ENCODE results near the gene C20orf141.
A peak's percentile ranks its signal among the peaks of the same experiment; 100 is the strongest.
"Not testable (repeated sequence)": the region's sequence is repeated elsewhere in the genome, so short reads cannot be mapped to it uniquely, and the experiment has no call there.

C20orf141 gene

DNA sequence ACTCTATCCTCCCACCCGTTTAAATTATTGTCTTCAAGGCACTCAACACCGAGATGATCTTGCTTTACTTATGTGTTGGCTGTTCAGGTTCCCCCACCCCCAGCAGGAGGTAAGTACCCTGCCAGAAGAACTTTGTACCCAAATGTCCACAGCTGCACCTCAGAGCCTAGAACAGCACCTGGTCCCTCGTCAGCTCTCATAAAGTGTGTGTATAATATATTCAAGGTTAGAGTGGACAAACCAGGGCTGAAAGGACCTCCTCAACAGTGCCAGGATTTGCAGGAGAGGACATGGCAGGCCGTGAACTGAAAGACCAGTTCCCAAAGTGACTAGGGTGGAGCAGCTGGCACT is 8.5 kb upstream of the C20orf141 start:
- no peak overlapping the region for H3K18ac ChIP-seq (ENCODE audit: low read length)
- H3K27ac ChIP-seq (ENCODE audit: low read depth, low read length) = no peak overlapping the region
- no peak overlapping the region for H3K9ac ChIP-seq (ENCODE audit: low read length)
- H4K8ac ChIP-seq (ENCODE audit: low read depth, low read length) = no peak overlapping the region
- no peak overlapping the region for H3K4me2 ChIP-seq (ENCODE audit: low read length)
- no peaks in the 10 kb centered on the region for H3K79me1 ChIP-seq (ENCODE audit: low read length)
- peaks cover 54% of the 10 kb centered on the region for H3K27me3 ChIP-seq (ENCODE audit: insufficient read depth, low read length, poor library complexity)
- no peak overlapping the region for H3K4me3 ChIP-seq (ENCODE audit: low read length)
- H3K79me2 ChIP-seq (ENCODE audit: control insufficient read depth, insufficient read depth, low read length) = no peaks in the 10 kb centered on the region
- no peak overlapping the region for H3K56ac ChIP-seq (ENCODE audit: low read length)
- H3K23ac ChIP-seq (ENCODE audit: low read length) = no peak overlapping the region
- H2BK120ac ChIP-seq (ENCODE audit: low read depth, low read length) = no peak overlapping the region
- no CpG with 5 or more reads among the region's 4 CpGs for WGBS (ENCODE audit: extremely low coverage, insufficient coverage, low lambda C conversion rate)
- DNase-seq = no peak
- H3K36me3 ChIP-seq (ENCODE audit: control insufficient read depth, insufficient read depth, low read length) = no peaks in the 10 kb centered on the region
- H3K4me1 ChIP-seq (ENCODE audit: control insufficient read depth, low read depth, low read length) = no peaks in the 10 kb centered on the region
- no peak overlapping the region for H2AK5ac ChIP-seq (ENCODE audit: low read length)
- no peak overlapping the region for H2BK5ac ChIP-seq (ENCODE audit: low read length)
- no peak overlapping the region for H4K5ac ChIP-seq (ENCODE audit: low read length)
- no peak overlapping the region for H3K4ac ChIP-seq (ENCODE audit: low read depth, low read length)
- H2BK15ac ChIP-seq (replicated peaks; ENCODE audit: low read depth) = no peak overlapping the region

DNA sequence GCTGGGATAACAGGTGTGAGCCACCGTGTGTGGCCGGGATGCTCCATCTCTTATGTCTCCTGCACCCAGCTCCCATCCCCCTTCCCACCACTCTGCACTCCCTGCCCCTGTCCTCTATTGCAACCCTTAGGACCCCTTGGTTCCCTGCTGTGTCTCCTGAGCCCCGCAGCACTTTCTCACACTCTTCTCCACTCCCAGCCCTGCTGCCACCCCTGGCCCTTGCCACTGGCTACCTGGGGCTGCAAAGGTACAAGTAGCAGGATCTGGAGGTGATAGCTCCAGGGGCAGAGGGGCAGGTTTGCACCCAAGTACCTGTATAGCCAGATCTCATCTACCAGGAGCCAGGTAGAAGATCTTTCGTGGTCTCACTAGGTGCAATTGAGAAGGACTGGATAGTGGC is 7.8 kb upstream of the C20orf141 start:
- DNase-seq = no peak
- no peak overlapping the region for H3K4me3 ChIP-seq (ENCODE audit: low read length)
- H3K79me1 ChIP-seq (ENCODE audit: low read length) = no peaks in the 10 kb centered on the region

DNA sequence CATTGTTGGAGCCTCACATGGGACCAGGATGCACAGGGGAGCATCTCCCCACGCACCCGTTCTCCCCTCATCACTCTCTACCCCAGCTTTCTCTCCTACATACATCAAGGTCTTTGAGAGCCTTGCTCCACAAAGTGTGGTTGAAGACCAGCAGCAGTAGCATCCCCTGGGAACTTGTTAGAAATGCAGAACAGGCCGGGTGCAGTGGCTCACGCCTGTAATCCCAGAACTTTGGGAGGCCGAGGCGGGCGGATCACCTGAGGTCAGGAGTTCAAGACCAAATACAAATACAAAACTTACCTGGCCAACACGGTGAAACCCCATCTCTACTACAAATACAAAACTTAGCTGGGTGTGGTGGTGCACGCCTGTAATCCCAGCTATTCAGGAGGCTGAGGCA is 6.9 kb upstream of the C20orf141 start:
- not testable (repeated sequence) for H3K4me2 ChIP-seq (ENCODE audit: low read length); H3K36me3 ChIP-seq (ENCODE audit: control insufficient read depth, insufficient read depth, low read length); H3K79me1 ChIP-seq (ENCODE audit: low read length); H2AK5ac ChIP-seq (ENCODE audit: low read length); H2BK120ac ChIP-seq (ENCODE audit: low read depth, low read length); DNase-seq; H3K4me1 ChIP-seq (ENCODE audit: control insufficient read depth, low read depth, low read length); H3K79me2 ChIP-seq (ENCODE audit: control insufficient read depth, insufficient read depth, low read length); H4K8ac ChIP-seq (ENCODE audit: low read depth, low read length); H3K4ac ChIP-seq (ENCODE audit: low read depth, low read length); H3K4me3 ChIP-seq (ENCODE audit: low read length); H2BK15ac ChIP-seq (replicated peaks; ENCODE audit: low read depth); H4K5ac ChIP-seq (ENCODE audit: low read length); H2BK5ac ChIP-seq (ENCODE audit: low read length); H3K9ac ChIP-seq (ENCODE audit: low read length); H3K23ac ChIP-seq (ENCODE audit: low read length); H3K56ac ChIP-seq (ENCODE audit: low read length); H3K18ac ChIP-seq (ENCODE audit: low read length); H3K27ac ChIP-seq (ENCODE audit: low read depth, low read length)
- WGBS (ENCODE audit: extremely low coverage, insufficient coverage, low lambda C conversion rate) = no CpG with 5 or more reads among the region's 9 CpGs
- H3K27me3 ChIP-seq (ENCODE audit: insufficient read depth, low read length, poor library complexity) = peaks cover 42% of the 10 kb centered on the region

More for the DNA sequence above, 7.8 kb upstream of the C20orf141 start:
- H4K5ac ChIP-seq (ENCODE audit: low read length) = no peak overlapping the region
- H3K36me3 ChIP-seq (ENCODE audit: control insufficient read depth, insufficient read depth, low read length) = no peaks in the 10 kb centered on the region
- no peak overlapping the region for H2AK5ac ChIP-seq (ENCODE audit: low read length)
- no peak overlapping the region for H3K56ac ChIP-seq (ENCODE audit: low read length)
- no peak overlapping the region for H3K4ac ChIP-seq (ENCODE audit: low read depth, low read length)
- H4K8ac ChIP-seq (ENCODE audit: low read depth, low read length) = no peak overlapping the region
- H3K4me1 ChIP-seq (ENCODE audit: control insufficient read depth, low read depth, low read length) = no peaks in the 10 kb centered on the region
- H2BK5ac ChIP-seq (ENCODE audit: low read length) = no peak overlapping the region
- no peak overlapping the region for H3K23ac ChIP-seq (ENCODE audit: low read length)
- H3K79me2 ChIP-seq (ENCODE audit: control insufficient read depth, insufficient read depth, low read length) = no peaks in the 10 kb centered on the region
- no peak overlapping the region for H3K9ac ChIP-seq (ENCODE audit: low read length)
- no peak overlapping the region for H3K4me2 ChIP-seq (ENCODE audit: low read length)
- no CpG with 5 or more reads among the region's 4 CpGs for WGBS (ENCODE audit: extremely low coverage, insufficient coverage, low lambda C conversion rate)
- peaks cover 50% of the 10 kb centered on the region for H3K27me3 ChIP-seq (ENCODE audit: insufficient read depth, low read length, poor library complexity)
- no peak overlapping the region for H3K27ac ChIP-seq (ENCODE audit: low read depth, low read length)
- no peak overlapping the region for H2BK15ac ChIP-seq (replicated peaks; ENCODE audit: low read depth)
- no peak overlapping the region for H3K18ac ChIP-seq (ENCODE audit: low read length)
- no peak overlapping the region for H2BK120ac ChIP-seq (ENCODE audit: low read depth, low read length)

DNA sequence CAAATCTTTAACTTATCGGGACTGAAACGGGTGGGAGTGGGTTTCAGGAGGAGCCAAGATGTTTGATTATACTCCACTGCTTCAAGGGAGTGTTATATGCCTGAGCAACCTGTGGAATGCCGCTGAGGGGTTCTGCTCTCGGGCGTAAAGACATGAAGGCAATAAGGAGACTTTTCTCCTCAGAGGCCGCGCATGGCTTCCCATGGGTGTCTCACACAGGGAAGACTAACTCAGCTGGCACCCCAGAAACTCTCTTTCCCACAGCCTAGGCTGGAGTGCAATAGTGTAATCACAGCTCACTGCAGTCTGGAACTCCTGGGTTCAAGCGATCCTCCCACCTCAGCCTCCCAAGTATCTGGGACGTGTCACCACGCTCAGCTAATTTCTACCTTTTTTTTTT is 5.1 kb upstream of the C20orf141 start:
- no peak for DNase-seq
- H2BK120ac ChIP-seq (ENCODE audit: low read depth, low read length) = no peak overlapping the region
- no peak overlapping the region for H4K5ac ChIP-seq (ENCODE audit: low read length)
- WGBS (ENCODE audit: extremely low coverage, insufficient coverage, low lambda C conversion rate) = no CpG with 5 or more reads among the region's 10 CpGs
- no peak overlapping the region for H2BK5ac ChIP-seq (ENCODE audit: low read length)
- no peak overlapping the region for H3K4me3 ChIP-seq (ENCODE audit: low read length)
- peaks cover 29% of the 10 kb centered on the region for H3K27me3 ChIP-seq (ENCODE audit: insufficient read depth, low read length, poor library complexity)
- no peaks in the 10 kb centered on the region for H3K36me3 ChIP-seq (ENCODE audit: control insufficient read depth, insufficient read depth, low read length)
- no peak overlapping the region for H3K4me2 ChIP-seq (ENCODE audit: low read length)
- H2AK5ac ChIP-seq (ENCODE audit: low read length) = no peak overlapping the region
- no peak overlapping the region for H3K18ac ChIP-seq (ENCODE audit: low read length)
- H3K56ac ChIP-seq (ENCODE audit: low read length) = no peak overlapping the region
- no peak overlapping the region for H3K4ac ChIP-seq (ENCODE audit: low read depth, low read length)
- no peak overlapping the region for H3K23ac ChIP-seq (ENCODE audit: low read length)
- no peak overlapping the region for H3K27ac ChIP-seq (ENCODE audit: low read depth, low read length)
- no peak overlapping the region for H3K9ac ChIP-seq (ENCODE audit: low read length)
- H3K79me2 ChIP-seq (ENCODE audit: control insufficient read depth, insufficient read depth, low read length) = no peaks in the 10 kb centered on the region
- H3K79me1 ChIP-seq (ENCODE audit: low read length) = no peaks in the 10 kb centered on the region
- H4K8ac ChIP-seq (ENCODE audit: low read depth, low read length) = no peak overlapping the region
- no peak overlapping the region for H2BK15ac ChIP-seq (replicated peaks; ENCODE audit: low read depth)
- no peaks in the 10 kb centered on the region for H3K4me1 ChIP-seq (ENCODE audit: control insufficient read depth, low read depth, low read length)

DNA sequence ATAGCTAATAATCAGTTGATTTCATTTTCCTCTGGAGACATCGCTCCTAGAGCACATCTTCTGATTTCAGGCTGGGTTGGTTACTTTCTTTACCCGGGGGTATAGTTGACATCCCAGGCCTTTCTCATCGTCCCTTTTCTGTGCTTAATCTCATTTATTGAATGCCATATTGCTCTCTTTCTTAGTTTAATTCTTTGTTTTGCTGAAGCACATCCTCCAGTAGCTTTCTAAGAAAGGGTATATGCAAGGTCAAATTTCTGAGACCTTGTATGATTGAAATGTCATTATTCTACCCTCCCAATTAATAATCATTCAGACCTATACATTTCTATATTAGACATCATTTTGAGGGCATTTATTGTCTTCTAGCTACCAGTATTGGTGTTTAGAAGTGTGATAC is 2.6 kb upstream of the C20orf141 start:
- H2AK5ac ChIP-seq (ENCODE audit: low read length) = no peak overlapping the region
- H3K4me1 ChIP-seq (ENCODE audit: control insufficient read depth, low read depth, low read length) = no peaks in the 10 kb centered on the region

DNA sequence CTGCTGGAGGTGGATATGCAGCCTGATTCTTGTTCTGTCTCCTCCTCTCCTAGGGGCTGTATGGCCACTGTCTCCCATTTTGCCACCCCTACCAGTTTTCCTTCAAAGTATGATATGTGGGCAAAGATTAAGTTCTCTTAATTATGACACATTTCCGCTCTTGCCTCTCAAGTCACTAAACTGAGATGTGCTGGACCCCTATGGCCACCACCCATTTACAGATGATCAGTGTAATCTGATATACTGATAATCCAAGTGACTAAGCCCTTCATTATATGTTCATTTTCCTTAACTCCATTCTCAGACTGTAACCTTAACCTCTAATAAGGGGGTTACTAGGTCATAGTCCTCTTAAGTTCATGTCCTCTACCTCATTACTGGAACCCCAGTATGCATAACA is 711 bp upstream of the C20orf141 start:
- Histone ChIP-seq H3K79me2 (ENCODE audit: control insufficient read depth, insufficient read depth, low read length) (no peaks in the 10 kb centered on the region), H3K9ac (ENCODE audit: low read length) (no peak overlapping the region), H4K5ac (ENCODE audit: low read length) (no peak overlapping the region), H3K4ac (ENCODE audit: low read depth, low read length) (no peak overlapping the region), H3K18ac (ENCODE audit: low read length) (no peak overlapping the region), H3K4me2 (ENCODE audit: low read length) (no peak overlapping the region), H3K79me1 (ENCODE audit: low read length) (no peaks in the 10 kb centered on the region), H4K8ac (ENCODE audit: low read depth, low read length) (no peak overlapping the region), H3K27me3 (ENCODE audit: insufficient read depth, low read length, poor library complexity) (no peaks in the 10 kb centered on the region), H2BK15ac (replicated peaks; ENCODE audit: low read depth) (no peak overlapping the region), H3K36me3 (ENCODE audit: control insufficient read depth, insufficient read depth, low read length) (no peaks in the 10 kb centered on the region), H3K4me1 (ENCODE audit: control insufficient read depth, low read depth, low read length) (no peaks in the 10 kb centered on the region), H3K4me3 (ENCODE audit: low read length) (no peak overlapping the region), H3K56ac (ENCODE audit: low read length) (no peak overlapping the region), H2AK5ac (ENCODE audit: low read length) (no peak overlapping the region), H2BK120ac (ENCODE audit: low read depth, low read length) (no peak overlapping the region), H3K27ac (ENCODE audit: low read depth, low read length) (no peak overlapping the region), H2BK5ac (ENCODE audit: low read length) (no peak overlapping the region), H3K23ac (ENCODE audit: low read length) (no peak overlapping the region)
- WGBS (ENCODE audit: extremely low coverage, insufficient coverage, low lambda C conversion rate) = no CpG with 5 or more reads among the region's 1 CpG
- DNase-seq = peak; percentile 8

More for the DNA sequence above, 2.6 kb upstream of the C20orf141 start:
- H3K9ac ChIP-seq (ENCODE audit: low read length) = no peak overlapping the region
- no CpG with 5 or more reads among the region's 3 CpGs for WGBS (ENCODE audit: extremely low coverage, insufficient coverage, low lambda C conversion rate)
- DNase-seq = no peak
- H3K4me2 ChIP-seq (ENCODE audit: low read length) = no peak overlapping the region
- H3K4me3 ChIP-seq (ENCODE audit: low read length) = no peak overlapping the region
- no peak overlapping the region for H3K56ac ChIP-seq (ENCODE audit: low read length)
- no peak overlapping the region for H2BK5ac ChIP-seq (ENCODE audit: low read length)
- H3K27me3 ChIP-seq (ENCODE audit: insufficient read depth, low read length, poor library complexity) = peaks cover 7% of the 10 kb centered on the region
- H4K5ac ChIP-seq (ENCODE audit: low read length) = no peak overlapping the region
- H3K23ac ChIP-seq (ENCODE audit: low read length) = no peak overlapping the region
- no peak overlapping the region for H2BK15ac ChIP-seq (replicated peaks; ENCODE audit: low read depth)
- no peak overlapping the region for H2BK120ac ChIP-seq (ENCODE audit: low read depth, low read length)
- no peak overlapping the region for H3K18ac ChIP-seq (ENCODE audit: low read length)
- H3K79me1 ChIP-seq (ENCODE audit: low read length) = no peaks in the 10 kb centered on the region
- H3K79me2 ChIP-seq (ENCODE audit: control insufficient read depth, insufficient read depth, low read length) = no peaks in the 10 kb centered on the region
- no peaks in the 10 kb centered on the region for H3K36me3 ChIP-seq (ENCODE audit: control insufficient read depth, insufficient read depth, low read length)
- no peak overlapping the region for H3K27ac ChIP-seq (ENCODE audit: low read depth, low read length)
- H3K4ac ChIP-seq (ENCODE audit: low read depth, low read length) = no peak overlapping the region
- no peak overlapping the region for H4K8ac ChIP-seq (ENCODE audit: low read depth, low read length)
